Heart left ventricle (tissue), 16 donors: Measurements from ENCODE around the gene SLC23A2. TPM values are rescaled to one million over a fixed set of nuclear protein-coding genes. Genes with fewer than 3 reads are reported as not detected.
A peak's percentile ranks its signal among the peaks of the same experiment; 100 is the strongest.

Source experiments
- ATAC-seq, 4 donors: fragments of 200-7000 bp; cut with Tn5 transposase; one replicate each; pipeline ENCODE4 v1.9.1; 2020 to 2022; ENCODE audit warnings: moderate library complexity in 4 of 4, mild to moderate bottlenecking in 3 of 4, moderate number of reproducible peaks in 1 of 4
- DNase-seq, 5 donors: peaks; one replicate each; pipeline ENCODE4 v3.0.0-alpha.2; 2020
- H3K27ac ChIP-seq, 12 donors: fragments of 200-600 bp; sonication (generic) in 4 of 12; one replicate each; pipeline versions ENCODE4 v1.5.0 to v1.8.0; 2016 to 2022; ENCODE audit warnings: mild to moderate bottlenecking in 2 of 12
- H3K27me3 ChIP-seq, 9 donors: fragments of 200-600 bp; sonication (generic) in 2 of 9; one replicate each; pipeline versions ENCODE4 v1.5.1 to v1.8.0; 2016 to 2022; ENCODE audit warnings: mild to moderate bottlenecking in 3 of 9
- H3K36me3 ChIP-seq, 9 donors: fragments of 200-600 bp; sonication (generic) in 2 of 9; one replicate each; pipeline versions ENCODE4 v1.5.0 to v1.8.0; 2018 to 2022; ENCODE audit warnings: mild to moderate bottlenecking in 2 of 9
- H3K4me1 ChIP-seq, 12 donors: fragments of 200-600 bp; sonication (generic) in 4 of 12; one replicate each; pipeline versions ENCODE4 v1.5.0 to v1.8.0; 2016 to 2022; ENCODE audit warnings: mild to moderate bottlenecking in 3 of 12
- H3K4me3 ChIP-seq, 12 donors: fragments of 200-600 bp; sonication (generic) in 4 of 12; one replicate each; pipeline versions ENCODE4 v1.5.0 to v1.8.0; 2017 to 2022; ENCODE audit warnings: mild to moderate bottlenecking in 9 of 12, moderate library complexity in 4 of 12
- H3K9me3 ChIP-seq, 12 donors: fragments of 200-600 bp; sonication (generic) in 4 of 12; one replicate each; pipeline versions ENCODE4 v1.5.0 to v1.8.0; 2016 to 2022; ENCODE audit warnings: mild to moderate bottlenecking in 1 of 12
- POLR2A ChIP-seq, 2 donors: fragments of 450-650 bp; IDR thresholded peaks; one replicate each; pipeline ENCODE4 v1.6.1; 2017; ENCODE audit warnings: antibody characterized with exemption in 2 of 2, mild to moderate bottlenecking in 2 of 2, moderate library complexity in 2 of 2
- WGBS, 4 donors: extraction: QIAGEN DNeasy Blood & Tissue Kit in 2 of 4; methylation state at CpG; one replicate each; pipeline versions ENCODE4 v1.1.5 to v1.1.7; 2013 to 2018; 5-methylcytosine and 5-hydroxymethylcytosine counted together
- intact Hi-C, 10 donors: fragments of 100-400 bp; cut with DNase I; formaldehyde crosslinking; loops; one replicate each; pipeline versions ENCODE4 v1.11.1 to v1.14.2; 2022
- polyA plus RNA-seq, 2 donors: library from polyadenylated mRNA; stranded (reverse); fragments of 200-250 nt; gene quantifications; one replicate each; pipeline ENCODE4 v1.2.3, GENCODE V29; 2013
- total RNA-seq, 9 donors: library from RNA; depleted of rRNA in 2 of 9; stranded (reverse); fragments of >200 nt in 2 of 9; fragmentation: NEBNext Ultra II Directional in 3 of 9; extraction: Animal tissue kit (Norgen Biotek cat#: 25700) in 3 of 9; gene quantifications; one replicate each; pipeline versions ENCODE4 v1.1.0 to v1.2.4, GENCODE V29; 2016 to 2023
- TF ChIP-seq, protein P1 (sequence below), 12 donors: fragments of 200-600 bp; sonication (generic) in 4 of 12; IDR thresholded peaks; one replicate each; pipeline versions ENCODE4 v1.5.0 to v1.8.0; 2018 to 2022; ENCODE audit warnings: antibody characterized with exemption in 12 of 12, mild to moderate bottlenecking in 5 of 12
- donor health status: ischemic (EF 13 %, LVEDD 7.1; RV severe dilation, severe dysfunction).
- donor health status: healthy with polysubstance abuse.
- donor health status: DM: no; HTN: yes; CAD: no.
- donor health status: DM: no; HTN: no; CAD: no.
- donor health status: ischemic (EF 25% LVEDD 6.9; RV normal size, moderate dysfunction).
- donor health status: ischemic (EF 25% LVEDD 5.7; RV mildly dilated, moderate dysfunction).
- donor health status: healthy.
- donor health status: DM: yes; HTN: yes; CAD: no.
- donor health status: ischemic (EF 35%, LVEDD 5.7; RV mildly dilated, moderate dysfunction).
- donor health status: nonischemic (EF 11% LVEDD 7.7; RV severe dilation, severe dysfunction).
- donor health status: DM: yes; HTN: yes; CAD: no.
- donor health status: PGD.
- donor health status: ischemic (EF 29% LVEDD 5.4; RV normal size, mild dysfunction).
- donor health status: nonischemic (EF 23%, LVEDD 6.1; RV moderate dilation, normal function).

SLC23A2 gene
- total and polyA plus RNA-seq, 11 donors: 3.0 to 18.7 (median 8.1) TPM

DNA sequence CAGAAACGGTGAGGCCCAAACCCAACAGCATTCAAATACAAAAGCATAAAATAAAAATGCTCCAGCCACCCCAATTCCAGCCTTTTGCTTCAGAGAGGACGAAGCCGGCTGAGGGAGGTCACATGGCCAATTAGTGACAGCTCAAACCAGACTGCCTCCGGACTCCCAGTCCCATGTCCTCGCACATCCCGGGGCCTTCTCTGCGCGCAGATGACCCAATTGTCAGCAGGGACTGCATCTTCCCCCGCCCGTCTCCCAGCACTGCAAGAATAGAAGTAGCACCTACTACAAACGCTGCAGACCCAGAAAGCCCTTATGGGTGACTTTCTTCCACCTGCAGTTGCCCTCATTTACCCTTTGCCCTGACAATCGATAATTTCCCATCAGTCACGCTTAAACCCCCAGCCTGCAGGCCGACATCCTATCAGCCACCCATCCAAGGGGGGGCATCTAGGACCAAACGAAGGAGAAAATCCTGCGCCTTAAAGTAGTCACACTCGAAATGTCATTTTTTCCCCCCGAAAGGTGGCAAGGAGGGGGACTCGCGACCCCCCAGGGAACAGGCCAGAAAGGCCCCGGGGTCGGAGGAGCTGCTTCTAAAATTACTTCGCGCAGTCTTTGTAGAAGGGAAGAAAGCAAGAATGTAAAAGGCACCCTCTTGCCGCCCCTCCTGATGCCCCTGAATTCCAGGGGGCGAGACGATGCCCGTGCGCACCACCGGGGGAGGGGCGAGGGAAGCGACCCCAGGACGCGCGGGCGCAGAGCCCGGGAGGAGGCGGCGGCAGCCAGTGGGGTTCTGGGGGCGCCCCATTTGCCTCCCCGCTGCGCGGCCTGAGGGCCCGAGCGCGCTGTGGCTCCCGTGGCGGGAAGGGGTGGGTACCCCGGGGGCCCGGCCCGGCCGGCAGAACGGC is 792 bp downstream of the SLC23A2 start:
- Histone ChIP-seq H3K4me1 (peaks cover 0 to 31% (median 10%) of the 10 kb centered on the region in 12 donors), H3K4me3 (peak overlapping the region; percentile 69 to 97 (median 92)), H3K36me3 (no peaks in the 10 kb centered on the region), H3K9me3 (no peaks in the 10 kb centered on the region), H3K27me3 (no peaks in the 10 kb centered on the region), H3K27ac (peak overlapping the region in 4 of 12 donors; percentile 31 to 60 (median 47))
- 2 to 4% (median 3%) methylated on average over 39 to 53 of the region's 53 CpGs for WGBS, 4 donors
- TF ChIP-seq POLR2A (IDR thresholded peaks at IDR 0.05): no peak
- TF ChIP-seq, protein P1, sequence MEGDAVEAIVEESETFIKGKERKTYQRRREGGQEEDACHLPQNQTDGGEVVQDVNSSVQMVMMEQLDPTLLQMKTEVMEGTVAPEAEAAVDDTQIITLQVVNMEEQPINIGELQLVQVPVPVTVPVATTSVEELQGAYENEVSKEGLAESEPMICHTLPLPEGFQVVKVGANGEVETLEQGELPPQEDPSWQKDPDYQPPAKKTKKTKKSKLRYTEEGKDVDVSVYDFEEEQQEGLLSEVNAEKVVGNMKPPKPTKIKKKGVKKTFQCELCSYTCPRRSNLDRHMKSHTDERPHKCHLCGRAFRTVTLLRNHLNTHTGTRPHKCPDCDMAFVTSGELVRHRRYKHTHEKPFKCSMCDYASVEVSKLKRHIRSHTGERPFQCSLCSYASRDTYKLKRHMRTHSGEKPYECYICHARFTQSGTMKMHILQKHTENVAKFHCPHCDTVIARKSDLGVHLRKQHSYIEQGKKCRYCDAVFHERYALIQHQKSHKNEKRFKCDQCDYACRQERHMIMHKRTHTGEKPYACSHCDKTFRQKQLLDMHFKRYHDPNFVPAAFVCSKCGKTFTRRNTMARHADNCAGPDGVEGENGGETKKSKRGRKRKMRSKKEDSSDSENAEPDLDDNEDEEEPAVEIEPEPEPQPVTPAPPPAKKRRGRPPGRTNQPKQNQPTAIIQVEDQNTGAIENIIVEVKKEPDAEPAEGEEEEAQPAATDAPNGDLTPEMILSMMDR (IDR thresholded peaks at IDR 0.05): no peak
- DNase-seq (peak; percentile 41 to 72 (median 51)), ATAC-seq (peak in 3 of 4 donors; percentile 63 to 80 (median 67))
- intact Hi-C loops: loop anchor here in 1 of 10 donors (10.0 kb wide), 1 partner anchor 94 kb away; no protein-coding TSS in a partner anchor

DNA sequence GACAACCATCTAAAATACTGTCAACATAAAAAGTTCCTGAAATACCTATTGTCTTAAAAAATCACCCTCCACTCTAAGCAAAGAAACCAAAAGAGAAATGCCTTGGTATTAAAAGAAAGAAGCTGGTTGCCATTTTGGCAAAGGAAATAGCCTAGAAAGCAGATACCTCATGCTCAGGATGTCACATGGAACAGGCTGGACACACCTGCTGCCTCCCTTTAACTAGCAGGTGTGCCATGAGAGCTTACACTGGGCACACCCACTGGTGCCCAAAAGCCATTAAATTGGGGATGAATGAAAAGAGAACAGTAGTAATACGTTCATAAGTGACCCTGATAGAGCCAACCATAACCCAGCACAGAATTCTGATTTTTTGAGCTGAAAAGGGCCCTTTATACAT is 1.5 kb downstream of the SLC23A2 start:
- H3K36me3 ChIP-seq: no peaks in the 10 kb centered on the region
- no peak for DNase-seq
- H3K27me3 ChIP-seq: no peaks in the 10 kb centered on the region
- no peaks in the 10 kb centered on the region for H3K9me3 ChIP-seq
- ATAC-seq: no peak
- 85 to 94% (median 88%) methylated on average over 1 of the region's 1 CpG for WGBS, 4 donors
- intact Hi-C loops: loop anchor here in 1 of 10 donors (10.0 kb wide), 1 partner anchor 95 kb away; no protein-coding TSS in a partner anchor
- H3K27ac ChIP-seq: no peak overlapping the region
- H3K4me1 ChIP-seq: peaks cover 0 to 31% (median 10%) of the 10 kb centered on the region in 12 donors
- peak overlapping the region in 9 of 12 donors; percentile 69 to 97 (median 91) for H3K4me3 ChIP-seq
- TF ChIP-seq, protein P1 (IDR thresholded peaks at IDR 0.05): no peak
- TF ChIP-seq POLR2A (IDR thresholded peaks at IDR 0.05): no peak

DNA sequence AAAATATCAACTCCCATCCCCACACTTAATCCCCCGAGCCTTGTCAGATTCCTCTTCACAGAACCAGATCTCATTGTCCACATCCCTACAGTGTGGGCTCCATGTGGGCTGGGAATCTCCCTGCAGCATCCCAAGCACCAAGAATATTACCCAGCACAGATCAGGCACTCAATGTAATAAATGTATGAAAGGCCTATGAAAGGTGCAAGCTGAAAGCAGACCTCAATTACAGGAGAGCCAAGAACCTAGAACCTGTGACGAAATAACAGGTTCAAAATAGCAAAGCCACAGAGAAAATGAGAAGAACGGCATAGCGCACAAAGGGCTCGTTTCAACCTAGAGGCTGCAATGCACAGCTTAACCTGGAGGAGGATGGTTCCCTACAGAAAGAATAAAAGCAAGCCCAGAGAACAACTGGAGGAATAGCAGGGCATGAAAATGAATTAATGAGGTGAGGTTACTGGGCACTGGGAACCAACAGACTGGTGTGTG is 3.1 kb downstream of the SLC23A2 start:
- H3K27ac ChIP-seq: no peak overlapping the region
- no peaks in the 10 kb centered on the region for H3K9me3 ChIP-seq
- H3K4me1 ChIP-seq: peaks cover 0 to 31% (median 10%) of the 10 kb centered on the region in 12 donors
- DNase-seq (no peak), ATAC-seq (no peak)
- 81 to 87% (median 85%) methylated on average over 5 of the region's 5 CpGs for WGBS, 4 donors
- no peaks in the 10 kb centered on the region for H3K36me3 ChIP-seq
- H3K4me3 ChIP-seq: no peak overlapping the region
- TF ChIP-seq, protein P1 (IDR thresholded peaks at IDR 0.05): no peak
- no peak for TF ChIP-seq POLR2A (IDR thresholded peaks at IDR 0.05)
- intact Hi-C loops: no loop called here
- no peaks in the 10 kb centered on the region for H3K27me3 ChIP-seq

DNA sequence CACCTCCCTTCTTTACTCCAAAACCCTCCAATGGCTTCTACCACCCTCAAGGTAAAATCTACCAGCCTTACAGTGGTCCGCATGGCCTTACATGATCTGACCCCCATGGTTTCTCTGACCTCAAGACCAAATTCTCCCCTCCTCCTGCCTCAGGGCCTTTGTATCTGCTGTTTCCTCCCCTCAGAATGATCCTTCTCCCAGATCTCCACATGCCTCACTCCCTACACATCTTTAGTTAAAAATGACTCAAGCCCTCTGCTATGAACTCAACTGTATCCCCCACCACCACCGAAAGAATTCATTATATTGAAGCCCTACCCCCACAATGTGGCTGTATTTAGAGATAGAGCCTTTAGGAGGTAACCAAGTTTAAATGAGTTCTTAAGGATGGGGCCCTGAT is 4.1 kb downstream of the SLC23A2 start:
- H3K36me3 ChIP-seq: no peaks in the 10 kb centered on the region
- H3K4me3 ChIP-seq: no peak overlapping the region
- no peak for ATAC-seq
- H3K9me3 ChIP-seq: no peaks in the 10 kb centered on the region
- WGBS, 4 donors: 96 to 98% (median 97%) methylated on average over 2 of the region's 2 CpGs
- TF ChIP-seq, protein P1 (IDR thresholded peaks at IDR 0.05): no peak
- no peak for TF ChIP-seq POLR2A (IDR thresholded peaks at IDR 0.05)
- no peaks in the 10 kb centered on the region for H3K27me3 ChIP-seq
- no peak for DNase-seq
- intact Hi-C loops: no loop called here
- H3K27ac ChIP-seq: no peak overlapping the region
- H3K4me1 ChIP-seq: peaks cover 0 to 31% (median 10%) of the 10 kb centered on the region in 12 donors
